ENCODE data around the gene PNPLA1. TPM values are rescaled to one million over a fixed set of nuclear protein-coding genes. Genes with fewer than 3 reads are reported as not detected.

PNPLA1 gene
- total and polyA plus RNA-seq, 4 donors, result 0.20 to 0.27 TPM; not detected in 2

DNA sequence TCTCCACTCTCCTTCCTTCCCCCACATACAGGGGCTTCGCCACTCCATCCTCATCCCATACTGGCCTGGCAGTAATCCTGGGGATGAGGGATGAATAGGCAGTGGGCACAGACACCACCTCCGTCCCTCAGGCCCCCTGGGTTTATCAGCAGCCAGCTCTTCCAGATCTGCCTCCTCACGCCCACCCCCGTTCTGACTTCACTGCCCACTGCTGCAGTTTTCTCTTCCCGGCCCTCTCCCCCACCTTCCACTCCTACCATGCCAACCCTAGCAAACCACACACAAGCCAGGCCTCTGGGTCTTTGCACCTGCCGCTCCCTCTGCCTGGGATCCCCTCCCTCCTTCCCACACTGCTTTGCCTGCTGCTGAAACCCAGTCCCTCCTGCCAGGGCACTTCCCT lies 22.3 kb downstream of the PNPLA1 start:
- Histone ChIP-seq H3K36me3 (ENCODE audit: control insufficient read depth, insufficient read depth, low read length) (no peaks in the 10 kb centered on the region), H3K4me1 (ENCODE audit: control insufficient read depth, insufficient read depth, low read length) (no peaks in the 10 kb centered on the region), H3K27me3 (ENCODE audit: control insufficient read depth, insufficient read depth, low read length) (no peaks in the 10 kb centered on the region), H3K4me3 (ENCODE audit: low read depth, low read length) (no peak overlapping the region), H3K9me3 (ENCODE audit: control insufficient read depth, insufficient read depth, low read length) (no peaks in the 10 kb centered on the region), H3K27ac (ENCODE audit: low read depth, low read length) (no peak overlapping the region)
- DNase-seq (ENCODE audit: low read depth in 4 of 6, low spot score in 6 of 6), result no peak
- 72% methylated on average over 5 of the region's 6 CpGs for WGBS (ENCODE audit: insufficient coverage)

DNA sequence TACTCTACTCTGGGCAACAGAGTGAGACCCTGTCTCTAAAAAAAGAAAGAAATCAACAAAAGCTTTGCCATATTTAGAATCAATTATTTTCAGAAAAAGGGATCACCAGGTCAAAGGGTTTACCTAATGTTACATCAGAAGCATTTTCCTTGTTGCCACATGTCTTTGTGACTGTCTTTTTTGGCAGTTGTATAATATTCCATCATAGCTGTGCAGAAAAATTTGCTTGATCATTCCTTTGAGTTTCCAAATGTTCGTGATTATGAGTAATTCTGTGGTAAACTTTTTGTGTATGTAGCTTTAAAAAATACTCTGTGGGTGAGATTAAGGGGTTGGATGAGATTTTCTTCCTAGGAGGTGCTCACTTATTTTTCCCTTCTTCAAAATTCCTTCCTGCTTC lies 26.4 kb downstream of the PNPLA1 start:
- WGBS (ENCODE audit: insufficient coverage), result no CpG with 5 or more reads among the region's 1 CpG
- Histone ChIP-seq H3K9me3 (ENCODE audit: control insufficient read depth, insufficient read depth, low read length) (no peaks in the 10 kb centered on the region), H3K27ac (ENCODE audit: low read depth, low read length) (no peak overlapping the region), H3K4me3 (ENCODE audit: low read depth, low read length) (no peak overlapping the region), H3K4me1 (ENCODE audit: control insufficient read depth, insufficient read depth, low read length) (no peaks in the 10 kb centered on the region), H3K27me3 (ENCODE audit: control insufficient read depth, insufficient read depth, low read length) (no peaks in the 10 kb centered on the region), H3K36me3 (ENCODE audit: control insufficient read depth, insufficient read depth, low read length) (no peaks in the 10 kb centered on the region)
- no peak for DNase-seq (ENCODE audit: low read depth in 4 of 6, low spot score in 6 of 6)

DNA sequence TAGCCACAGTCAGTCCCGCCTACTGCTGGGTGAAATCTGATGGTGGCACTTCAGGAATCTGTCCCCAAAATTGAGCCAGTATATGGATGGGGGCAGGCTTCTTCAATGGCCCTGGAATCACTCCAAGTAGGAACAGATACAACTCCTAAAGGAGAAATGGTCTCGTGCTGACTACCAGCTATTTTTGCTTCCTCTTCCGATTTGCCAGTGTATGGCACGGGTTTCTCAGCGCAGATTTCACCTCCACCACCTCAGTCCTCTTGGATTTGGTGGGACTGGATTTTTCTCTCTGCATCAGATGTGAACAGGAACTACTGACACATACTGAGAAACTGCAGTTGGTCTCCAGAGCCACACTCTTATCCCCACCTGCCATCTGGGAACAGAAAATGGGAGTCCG lies 27.2 kb downstream of the PNPLA1 start:
- 100% methylated on average over 1 of the region's 6 CpGs for WGBS (ENCODE audit: insufficient coverage)
- H3K27ac ChIP-seq (ENCODE audit: low read depth, low read length), result no peak overlapping the region
- H3K4me1 ChIP-seq (ENCODE audit: control insufficient read depth, insufficient read depth, low read length), result no peaks in the 10 kb centered on the region
- no peaks in the 10 kb centered on the region for H3K9me3 ChIP-seq (ENCODE audit: control insufficient read depth, insufficient read depth, low read length)
- peak in 1 of 6 donors; percentile 63 for DNase-seq (ENCODE audit: low read depth in 4 of 6, low spot score in 6 of 6)
- H3K27me3 ChIP-seq (ENCODE audit: control insufficient read depth, insufficient read depth, low read length), result no peaks in the 10 kb centered on the region
- H3K4me3 ChIP-seq (ENCODE audit: low read depth, low read length), result no peak overlapping the region
- H3K36me3 ChIP-seq (ENCODE audit: control insufficient read depth, insufficient read depth, low read length), result no peaks in the 10 kb centered on the region

GRCh38 chr6:36297511-36297910 lies 27.7 kb downstream of the PNPLA1 start:
- no peaks in the 10 kb centered on the region for H3K4me1 ChIP-seq (ENCODE audit: control insufficient read depth, insufficient read depth, low read length)
- H3K9me3 ChIP-seq (ENCODE audit: control insufficient read depth, insufficient read depth, low read length), result no peaks in the 10 kb centered on the region
- no peaks in the 10 kb centered on the region for H3K27me3 ChIP-seq (ENCODE audit: control insufficient read depth, insufficient read depth, low read length)
- no peak overlapping the region for H3K27ac ChIP-seq (ENCODE audit: low read depth, low read length)
- no peak overlapping the region for H3K4me3 ChIP-seq (ENCODE audit: low read depth, low read length)
- WGBS (ENCODE audit: insufficient coverage), result 83% methylated on average over 2 of the region's 7 CpGs
- no peaks in the 10 kb centered on the region for H3K36me3 ChIP-seq (ENCODE audit: control insufficient read depth, insufficient read depth, low read length)
- DNase-seq (ENCODE audit: low read depth in 4 of 6, low spot score in 6 of 6), result peak in 1 of 6 donors; percentile 81

DNA sequence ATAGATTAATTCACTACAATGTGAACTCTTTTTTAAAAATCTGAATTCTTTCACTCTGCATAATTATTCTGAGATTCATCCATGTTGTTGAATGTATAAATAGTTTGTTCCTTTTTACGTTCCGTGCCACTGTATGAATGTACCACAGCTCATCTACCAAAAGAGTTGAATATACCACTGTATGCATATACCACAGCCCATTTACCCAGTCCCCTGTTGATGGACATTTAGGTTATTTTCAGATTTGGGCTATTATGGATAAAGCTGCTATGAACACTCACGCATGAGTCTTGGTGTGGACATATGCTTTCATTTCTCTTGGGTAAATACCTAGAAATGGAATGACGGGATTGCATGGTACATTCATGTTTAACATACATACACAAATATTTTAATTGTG lies 28.2 kb downstream of the PNPLA1 start:
- Histone ChIP-seq H3K36me3 (ENCODE audit: control insufficient read depth, insufficient read depth, low read length) (no peaks in the 10 kb centered on the region), H3K27me3 (ENCODE audit: control insufficient read depth, insufficient read depth, low read length) (no peaks in the 10 kb centered on the region), H3K4me3 (ENCODE audit: low read depth, low read length) (no peak overlapping the region), H3K4me1 (ENCODE audit: control insufficient read depth, insufficient read depth, low read length) (no peaks in the 10 kb centered on the region), H3K9me3 (ENCODE audit: control insufficient read depth, insufficient read depth, low read length) (no peaks in the 10 kb centered on the region), H3K27ac (ENCODE audit: low read depth, low read length) (no peak overlapping the region)
- peak in 1 of 6 donors; percentile 38 for DNase-seq (ENCODE audit: low read depth in 4 of 6, low spot score in 6 of 6)
- WGBS (ENCODE audit: insufficient coverage), result no CpG with 5 or more reads among the region's 4 CpGs

- no peak for DNase-seq (ENCODE audit: low read depth in 4 of 6, low spot score in 6 of 6)
- Histone ChIP-seq H3K27ac (ENCODE audit: low read depth, low read length) (no peak overlapping the region), H3K4me3 (ENCODE audit: low read depth, low read length) (no peak overlapping the region), H3K27me3 (ENCODE audit: control insufficient read depth, insufficient read depth, low read length) (no peaks in the 10 kb centered on the region), H3K9me3 (ENCODE audit: control insufficient read depth, insufficient read depth, low read length) (no peaks in the 10 kb centered on the region), H3K36me3 (ENCODE audit: control insufficient read depth, insufficient read depth, low read length) (no peaks in the 10 kb centered on the region), H3K4me1 (ENCODE audit: control insufficient read depth, insufficient read depth, low read length) (no peaks in the 10 kb centered on the region)
- WGBS (ENCODE audit: insufficient coverage), result 73% methylated on average over 8 of the region's 10 CpGs
Measured at GRCh38 chr6:36301085-36301658, 31.3 kb downstream of the PNPLA1 start.

DNA sequence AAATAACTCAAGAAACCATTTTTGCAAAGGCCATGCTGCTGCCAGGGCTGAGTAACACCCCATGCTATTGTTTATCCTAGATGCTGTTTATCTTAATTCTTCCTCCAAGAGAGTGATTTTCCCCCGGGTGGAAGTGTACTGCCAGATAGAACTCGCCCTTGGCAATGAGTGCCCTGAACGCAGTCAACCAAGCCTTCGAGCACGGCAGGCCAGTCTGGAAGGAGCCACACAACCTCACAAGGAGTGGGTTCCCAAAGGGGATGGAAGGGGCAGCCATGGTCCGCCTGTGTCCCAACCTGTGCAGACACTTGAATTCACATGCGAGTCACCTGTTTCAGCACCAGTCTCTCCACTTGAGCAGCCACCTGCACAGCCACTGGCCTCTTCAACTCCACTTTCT lies 31.9 kb downstream of the PNPLA1 start:
- Histone ChIP-seq H3K27ac (ENCODE audit: low read depth, low read length) (no peak overlapping the region), H3K36me3 (ENCODE audit: control insufficient read depth, insufficient read depth, low read length) (no peaks in the 10 kb centered on the region), H3K9me3 (ENCODE audit: control insufficient read depth, insufficient read depth, low read length) (no peaks in the 10 kb centered on the region), H3K4me1 (ENCODE audit: control insufficient read depth, insufficient read depth, low read length) (no peaks in the 10 kb centered on the region), H3K27me3 (ENCODE audit: control insufficient read depth, insufficient read depth, low read length) (no peaks in the 10 kb centered on the region), H3K4me3 (ENCODE audit: low read depth, low read length) (no peak overlapping the region)
- WGBS (ENCODE audit: insufficient coverage), result 81% methylated on average over 7 of the region's 7 CpGs
- no peak for DNase-seq (ENCODE audit: low read depth in 4 of 6, low spot score in 6 of 6)

GRCh38 chr6:36302227-36302976 lies 32.5 kb downstream of the PNPLA1 start:
- Histone ChIP-seq H3K4me3 (ENCODE audit: low read depth, low read length) (no peak overlapping the region), H3K27me3 (ENCODE audit: control insufficient read depth, insufficient read depth, low read length) (no peaks in the 10 kb centered on the region), H3K4me1 (ENCODE audit: control insufficient read depth, insufficient read depth, low read length) (no peaks in the 10 kb centered on the region), H3K27ac (ENCODE audit: low read depth, low read length) (no peak overlapping the region), H3K36me3 (ENCODE audit: control insufficient read depth, insufficient read depth, low read length) (no peaks in the 10 kb centered on the region), H3K9me3 (ENCODE audit: control insufficient read depth, insufficient read depth, low read length) (no peaks in the 10 kb centered on the region)
- DNase-seq (ENCODE audit: low read depth in 4 of 6, low spot score in 6 of 6), result peak in 5 of 6 donors; percentile 63 to 92 (median 65)
- 26% methylated on average over 10 of the region's 13 CpGs for WGBS (ENCODE audit: insufficient coverage)

DNA sequence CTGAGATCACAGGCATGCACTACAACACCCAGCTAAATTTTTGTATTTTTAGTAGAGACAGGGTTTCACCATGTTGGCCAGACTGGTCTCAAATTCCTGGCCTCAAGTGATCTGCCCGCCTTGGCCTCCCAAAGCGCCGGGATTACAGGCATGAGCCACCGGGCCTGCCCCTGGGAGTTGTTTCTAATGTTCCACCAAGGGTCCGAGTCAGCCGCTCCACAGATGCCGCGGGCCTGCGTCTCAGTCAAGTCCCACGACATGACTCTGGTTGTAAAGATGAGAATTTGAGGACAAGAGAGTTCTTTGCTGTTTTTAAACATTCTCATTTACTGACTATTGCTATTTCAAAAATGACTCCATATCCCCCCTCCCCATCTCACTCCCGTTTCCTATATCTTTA lies 36.0 kb downstream of the PNPLA1 start:
- Histone ChIP-seq H3K4me1 (ENCODE audit: control insufficient read depth, insufficient read depth, low read length) (no peaks in the 10 kb centered on the region), H3K9me3 (ENCODE audit: control insufficient read depth, insufficient read depth, low read length) (no peaks in the 10 kb centered on the region), H3K27me3 (ENCODE audit: control insufficient read depth, insufficient read depth, low read length) (no peaks in the 10 kb centered on the region), H3K27ac (ENCODE audit: low read depth, low read length) (no peak overlapping the region), H3K36me3 (ENCODE audit: control insufficient read depth, insufficient read depth, low read length) (no peaks in the 10 kb centered on the region), H3K4me3 (ENCODE audit: low read depth, low read length) (no peak overlapping the region)
- DNase-seq (ENCODE audit: low read depth in 4 of 6, low spot score in 6 of 6), result no peak
- 92% methylated on average over 5 of the region's 11 CpGs for WGBS (ENCODE audit: insufficient coverage)

- no peak overlapping the region for H3K4me3 ChIP-seq (ENCODE audit: low read depth, low read length)
- 40% methylated on average over 1 of the region's 7 CpGs for WGBS (ENCODE audit: insufficient coverage)
- H3K27ac ChIP-seq (ENCODE audit: low read depth, low read length), result no peak overlapping the region
- no peaks in the 10 kb centered on the region for H3K4me1 ChIP-seq (ENCODE audit: control insufficient read depth, insufficient read depth, low read length)
- no peaks in the 10 kb centered on the region for H3K27me3 ChIP-seq (ENCODE audit: control insufficient read depth, insufficient read depth, low read length)
- no peak for DNase-seq (ENCODE audit: low read depth in 4 of 6, low spot score in 6 of 6)
- H3K9me3 ChIP-seq (ENCODE audit: control insufficient read depth, insufficient read depth, low read length), result no peaks in the 10 kb centered on the region
- H3K36me3 ChIP-seq (ENCODE audit: control insufficient read depth, insufficient read depth, low read length), result no peaks in the 10 kb centered on the region
Measured at GRCh38 chr6:36306375-36306774, 36.5 kb downstream of the PNPLA1 start.
